MG63 (cell line): Measurements from ENCODE around the gene ZNF441. TPM values are rescaled to one million over a fixed set of nuclear protein-coding genes. Genes with fewer than 3 reads are reported as not detected.

ENCODE experiments used
- DNase-seq: peaks from one replicate; pipeline ENCODE4 v3.0.0-alpha.2; 2020
- H3K27me3 ChIP-seq: fragments of 250-450 bp; sonication (Bioruptor Pico); 2 replicates; pipeline ENCODE4 v1.5.1; 2020; ENCODE audit warnings: mild to moderate bottlenecking, moderate library complexity
- H3K36me3 ChIP-seq: fragments of 250-450 bp; sonication (Bioruptor Pico); 2 replicates; pipeline ENCODE4 v1.5.1; 2020; ENCODE audit warnings: mild to moderate bottlenecking, moderate library complexity
- H3K4me3 ChIP-seq: fragments of 250-450 bp; sonication (Bioruptor Pico); 2 replicates; pipeline ENCODE4 v1.5.1; 2020; ENCODE audit warnings: mild to moderate bottlenecking, moderate library complexity
- H3K9me3 ChIP-seq: fragments of 250-450 bp; sonication (Bioruptor Pico); 2 replicates; pipeline ENCODE4 v1.5.1; 2020; ENCODE audit warnings: mild to moderate bottlenecking, moderate library complexity
- total RNA-seq: library from RNA; depleted of rRNA; stranded (reverse); fragments of >200 nt; shearing (Covaris generic); gene quantifications from 2 replicates; pipeline ENCODE4 v1.2.3, GENCODE V29; 2014; ENCODE audit warnings: low replicate concordance; rRNA removed

Gene ZNF441
- 5.7 and 21.8 TPM in 2 replicates for total RNA-seq

GRCh38 chr19:11766597-11767591 lies at the start of gene ZNF441:
Gene ZNF441, plus strand, starts transcription at chr19:11767000. Its CDS starts 194 bp downstream, at chr19:11767194.
- peak; percentile 99 for DNase-seq
- Histone ChIP-seq H3K9me3 (peaks cover 38% of the 10 kb centered on the region), H3K36me3 (peaks cover 30% of the 10 kb centered on the region), H3K4me3 (peak within 1 kb of the TSS; percentile 91), H3K27me3 (no peaks in the 10 kb centered on the region)

DNA sequence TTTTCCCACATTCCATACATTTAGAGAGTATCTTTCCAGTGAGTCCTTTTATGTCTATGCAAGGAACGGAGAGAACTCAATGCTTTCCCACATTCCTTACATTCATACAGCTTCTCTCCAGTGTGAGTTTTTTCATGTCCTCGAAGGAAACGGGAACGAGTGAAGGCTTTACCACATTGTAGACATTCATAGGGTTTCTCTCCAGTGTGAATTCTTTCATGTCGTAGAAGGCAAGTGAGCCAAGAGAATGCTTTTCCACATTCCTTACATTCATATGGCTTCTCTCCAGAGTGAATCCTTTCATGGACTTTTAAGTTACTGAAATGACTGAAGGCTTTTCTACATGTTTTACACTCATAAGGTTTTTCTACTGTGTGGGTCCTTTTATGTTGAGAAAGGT lies 45.1 kb upstream of the ZNF441 start:
- DNase-seq, result no peak
- H3K27me3 ChIP-seq, result no peaks in the 10 kb centered on the region
- H3K9me3 ChIP-seq, result peaks cover 65% of the 10 kb centered on the region
- H3K4me3 ChIP-seq, result no peak overlapping the region
- H3K36me3 ChIP-seq, result peaks cover 70% of the 10 kb centered on the region

- Histone ChIP-seq H3K9me3 (peaks cover 72% of the 10 kb centered on the region), H3K36me3 (peaks cover 76% of the 10 kb centered on the region), H3K27me3 (no peaks in the 10 kb centered on the region), H3K4me3 (no peak overlapping the region)
- DNase-seq, result no peak
These were observed 44.4 kb upstream of the ZNF441 start for GRCh38 chr19:11722414-11722813.

DNA sequence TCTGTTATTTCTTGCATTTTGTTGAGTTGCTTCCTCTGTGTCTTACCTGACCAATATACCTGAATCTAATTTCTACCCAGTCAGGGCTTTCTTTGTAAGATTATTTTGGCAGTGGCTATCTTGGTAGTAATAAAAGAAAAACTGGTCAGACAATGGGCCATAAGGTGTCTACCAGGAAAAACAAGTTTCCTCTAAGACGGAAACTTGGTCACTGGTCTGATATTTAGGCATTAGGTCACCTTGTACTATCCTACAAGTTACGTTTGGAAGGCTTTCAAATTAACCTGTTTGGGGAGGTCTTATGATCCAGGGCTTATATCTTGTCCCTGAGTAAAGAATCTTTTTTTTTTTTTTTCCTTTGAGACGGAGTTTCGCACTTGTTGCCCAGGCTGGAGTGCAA lies 37.2 kb upstream of the ZNF441 start:
- H3K36me3 ChIP-seq, result peaks cover 74% of the 10 kb centered on the region
- no peak overlapping the region for H3K4me3 ChIP-seq
- no peaks in the 10 kb centered on the region for H3K27me3 ChIP-seq
- peaks cover 60% of the 10 kb centered on the region for H3K9me3 ChIP-seq
- no peak for DNase-seq

DNA sequence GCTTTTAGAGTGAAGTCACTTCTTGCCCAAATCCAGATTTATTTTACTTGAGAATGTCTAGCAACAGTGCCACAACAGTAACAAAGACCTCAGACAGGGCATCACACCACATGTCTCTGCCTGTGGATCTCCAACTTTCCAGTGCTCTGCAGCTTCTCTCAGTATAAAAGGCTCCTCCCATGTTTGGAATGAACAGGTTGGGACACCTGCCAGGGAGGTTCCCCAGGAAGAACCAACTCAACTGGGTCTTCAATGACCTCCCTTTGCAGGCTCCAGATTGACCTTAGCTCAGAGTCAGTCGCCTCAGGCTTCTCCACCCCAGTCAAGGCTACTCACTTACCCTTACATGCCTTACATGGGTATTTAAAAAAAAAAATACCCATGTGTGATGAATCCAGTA lies 31.4 kb upstream of the ZNF441 start:
- DNase-seq, result no peak

GRCh38 chr19:11736696-11737095 lies 30.1 kb upstream of the ZNF441 start:
- Histone ChIP-seq H3K9me3 (peaks cover 12% of the 10 kb centered on the region), H3K36me3 (peaks cover 34% of the 10 kb centered on the region), H3K4me3 (no peak overlapping the region), H3K27me3 (no peaks in the 10 kb centered on the region)
- DNase-seq, result peak; percentile 56

More for the DNA sequence above, 31.4 kb upstream of the ZNF441 start:
- H3K36me3 ChIP-seq, result peaks cover 46% of the 10 kb centered on the region
- peaks cover 20% of the 10 kb centered on the region for H3K9me3 ChIP-seq
- H3K4me3 ChIP-seq, result no peak overlapping the region
- H3K27me3 ChIP-seq, result no peaks in the 10 kb centered on the region

GRCh38 chr19:11737964-11738745 lies 28.6 kb upstream of the ZNF441 start:
- Histone ChIP-seq H3K27me3 (no peaks in the 10 kb centered on the region), H3K4me3 (peak overlapping the region; percentile 86)

GRCh38 chr19:11738746-11739620 lies 27.8 kb upstream of the ZNF441 start, which contains the start of gene ZNF823:
Gene ZNF823, minus strand, starts transcription at chr19:11738946. Its CDS starts 127 bp downstream, at chr19:11738819.
- Histone ChIP-seq H3K36me3 (peaks cover 21% of the 10 kb centered on the region), H3K9me3 (no peaks in the 10 kb centered on the region), H3K4me3 (peak within 1 kb of the TSS; percentile 86), H3K27me3 (no peaks in the 10 kb centered on the region)
- peak; percentile 100 for DNase-seq

More at GRCh38 chr19:11737964-11738745, 28.6 kb upstream of the ZNF441 start:
- peak; percentile 68 for DNase-seq
- Histone ChIP-seq H3K36me3 (peaks cover 28% of the 10 kb centered on the region), H3K9me3 (peaks cover 6% of the 10 kb centered on the region)

GRCh38 chr19:11745869-11746268 lies 20.9 kb upstream of the ZNF441 start:
- no peaks in the 10 kb centered on the region for H3K36me3 ChIP-seq
- no peak for DNase-seq
- H3K27me3 ChIP-seq, result no peaks in the 10 kb centered on the region; the same call in 1 of the 2 replicates
- H3K9me3 ChIP-seq, result peaks cover 34% of the 10 kb centered on the region
- H3K4me3 ChIP-seq, result no peak overlapping the region

DNA sequence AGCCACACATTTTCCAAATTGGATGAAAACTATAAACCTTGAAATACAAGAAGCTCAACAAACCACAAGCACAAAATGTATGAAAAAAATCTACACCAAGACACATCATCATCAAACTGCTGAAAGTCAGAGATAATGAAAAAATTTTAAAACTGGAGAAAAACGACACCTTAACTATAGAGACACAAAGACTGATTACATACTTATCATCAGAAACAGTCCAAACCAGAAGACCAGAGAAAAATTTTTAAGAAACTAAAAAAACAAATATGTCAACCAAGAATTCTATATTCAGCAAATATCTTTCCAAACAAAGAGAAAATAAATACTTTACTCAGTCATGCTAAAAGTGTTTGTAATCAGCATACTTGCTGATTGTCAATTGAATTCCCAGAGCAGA lies 19.5 kb upstream of the ZNF441 start:
- no peaks in the 10 kb centered on the region for H3K36me3 ChIP-seq
- H3K4me3 ChIP-seq, result no peak overlapping the region
- no peaks in the 10 kb centered on the region; the same call in 1 of the 2 replicates for H3K27me3 ChIP-seq
- H3K9me3 ChIP-seq, result peaks cover 46% of the 10 kb centered on the region
- no peak for DNase-seq

DNA sequence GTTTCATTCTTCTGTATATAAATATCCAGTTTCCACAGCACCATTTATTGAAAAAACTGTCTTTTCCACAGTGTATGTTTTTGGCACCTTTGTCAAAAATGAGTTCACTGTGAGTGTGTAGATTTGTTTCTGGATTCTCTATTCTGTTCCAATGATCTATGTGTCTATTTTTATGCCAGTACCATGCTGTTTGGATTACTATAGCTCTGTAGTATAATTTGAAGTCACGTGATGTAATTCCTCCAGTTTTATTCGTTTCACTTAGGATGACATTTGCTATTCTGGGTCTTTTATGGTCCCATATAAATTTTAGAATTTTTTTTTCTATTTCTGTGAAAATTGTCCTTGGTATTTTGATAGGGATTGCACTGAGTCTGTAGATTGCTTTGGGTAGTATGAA lies 17.0 kb upstream of the ZNF441 start:
- H3K4me3 ChIP-seq, result no peak overlapping the region
- peaks cover 58% of the 10 kb centered on the region for H3K9me3 ChIP-seq
- H3K27me3 ChIP-seq, result no peaks in the 10 kb centered on the region
- DNase-seq, result no peak
- no peaks in the 10 kb centered on the region for H3K36me3 ChIP-seq

GRCh38 chr19:11752244-11752736 lies 14.5 kb upstream of the ZNF441 start:
- Histone ChIP-seq H3K9me3 (peaks cover 71% of the 10 kb centered on the region), H3K36me3 (no peaks in the 10 kb centered on the region), H3K4me3 (no peak overlapping the region), H3K27me3 (no peaks in the 10 kb centered on the region)
- no peak for DNase-seq

DNA sequence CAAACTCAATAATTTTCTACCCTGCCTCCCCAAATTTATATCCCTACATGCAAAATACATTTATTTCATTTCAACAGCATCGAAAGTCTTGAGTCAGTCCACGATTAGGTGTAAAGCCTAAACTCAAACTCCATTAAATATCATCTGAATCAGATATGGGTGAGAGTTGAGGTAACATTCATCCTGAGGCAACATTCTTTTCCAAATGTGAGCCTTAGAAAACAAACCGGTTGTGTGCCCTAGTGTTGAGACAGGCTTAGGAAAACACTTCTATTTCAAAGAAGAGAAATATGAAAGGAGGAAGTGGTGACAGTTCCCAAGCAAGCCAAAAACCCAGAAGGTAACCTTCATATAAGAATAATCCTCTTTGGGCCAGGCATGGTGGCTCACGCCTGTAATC lies 12.1 kb upstream of the ZNF441 start:
- no peaks in the 10 kb centered on the region for H3K27me3 ChIP-seq
- H3K4me3 ChIP-seq, result no peak overlapping the region
- DNase-seq, result no peak
- peaks cover 66% of the 10 kb centered on the region for H3K9me3 ChIP-seq
- H3K36me3 ChIP-seq, result no peaks in the 10 kb centered on the region

DNA sequence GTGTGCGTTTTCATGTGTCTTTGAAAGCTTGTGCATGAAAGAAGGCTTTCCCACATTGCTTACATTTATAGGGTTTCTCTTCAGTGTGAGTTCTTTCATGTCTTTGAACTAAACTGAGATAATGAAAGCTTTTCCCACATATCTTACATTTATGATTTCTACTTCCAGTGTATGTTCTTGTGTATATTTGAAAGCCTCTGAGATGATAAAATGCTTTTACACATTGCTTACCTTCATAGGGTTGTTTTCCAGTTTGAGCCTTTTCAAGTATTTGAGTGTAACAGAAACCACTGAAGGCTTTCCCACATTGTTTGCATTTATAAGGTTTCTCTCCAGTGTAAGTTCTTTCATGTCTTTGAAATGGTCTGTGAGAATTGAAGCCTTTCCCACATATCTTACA lies 9.8 kb upstream of the ZNF441 start:
- H3K36me3 ChIP-seq, result no peaks in the 10 kb centered on the region
- no peak for DNase-seq
- peaks cover 52% of the 10 kb centered on the region for H3K9me3 ChIP-seq
- H3K27me3 ChIP-seq, result no peaks in the 10 kb centered on the region
- H3K4me3 ChIP-seq, result no peak overlapping the region

DNA sequence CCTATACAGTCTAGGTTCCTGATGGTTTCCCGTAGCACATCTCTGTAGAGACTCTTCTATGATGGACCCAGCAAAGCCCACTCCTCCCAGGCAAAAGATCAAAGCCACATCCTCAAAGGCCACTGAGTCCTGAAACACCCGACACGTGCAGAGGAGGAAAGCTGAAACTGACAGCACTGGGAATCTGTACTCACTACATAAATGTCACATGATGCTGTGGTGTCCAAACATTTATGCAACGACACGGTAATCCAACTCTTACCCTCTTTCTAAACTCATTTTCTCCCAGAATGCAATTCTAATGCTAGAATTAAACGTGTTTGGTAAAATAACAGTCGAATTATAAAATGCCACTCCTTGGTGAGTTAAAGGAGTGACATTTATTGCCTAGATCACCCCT lies 7.0 kb upstream of the ZNF441 start:
- DNase-seq, result no peak

GRCh38 chr19:11763117-11763516 lies 3.7 kb upstream of the ZNF441 start:
- no peak overlapping the region for H3K4me3 ChIP-seq
- H3K9me3 ChIP-seq, result peaks cover 19% of the 10 kb centered on the region
- DNase-seq, result no peak
- peaks cover 2% of the 10 kb centered on the region for H3K36me3 ChIP-seq
- H3K27me3 ChIP-seq, result no peaks in the 10 kb centered on the region

More for the DNA sequence above, 7.0 kb upstream of the ZNF441 start:
- no peaks in the 10 kb centered on the region for H3K36me3 ChIP-seq
- H3K9me3 ChIP-seq, result peaks cover 36% of the 10 kb centered on the region
- no peaks in the 10 kb centered on the region for H3K27me3 ChIP-seq
- H3K4me3 ChIP-seq, result no peak overlapping the region
